ENCODE data around the gene RBBP5. TPM values are rescaled to one million over a fixed set of nuclear protein-coding genes. Genes with fewer than 3 reads are reported as not detected.

The RBBP5 gene
- total and polyA plus RNA-seq, 7 donors, result 6.8 to 28.9 (median 12.3) TPM

GRCh38 chr1:205082431-205082830, 39.3 kb downstream of the RBBP5 start:
- Histone ChIP-seq H3K9me3 (no peaks in the 10 kb centered on the region), H3K36me3 (ENCODE audit: insufficient read depth in 1 of 2, low read depth in 1 of 2) (peaks cover 5 to 46% of the 10 kb centered on the region in 2 donors), H3K27me3 (ENCODE audit: insufficient read depth in 3 of 3, low read length in 2 of 3) (no peaks in the 10 kb centered on the region), H3K4me3 (no peak overlapping the region), H3K27ac (no peak overlapping the region), H3K4me1 (peaks cover 5% of the 10 kb centered on the region)
- intact Hi-C loops (cut with DNase I), result no loop called here
- ATAC-seq (no peak), DNase-seq (no peak)
- TF ChIP-seq, protein P1, sequence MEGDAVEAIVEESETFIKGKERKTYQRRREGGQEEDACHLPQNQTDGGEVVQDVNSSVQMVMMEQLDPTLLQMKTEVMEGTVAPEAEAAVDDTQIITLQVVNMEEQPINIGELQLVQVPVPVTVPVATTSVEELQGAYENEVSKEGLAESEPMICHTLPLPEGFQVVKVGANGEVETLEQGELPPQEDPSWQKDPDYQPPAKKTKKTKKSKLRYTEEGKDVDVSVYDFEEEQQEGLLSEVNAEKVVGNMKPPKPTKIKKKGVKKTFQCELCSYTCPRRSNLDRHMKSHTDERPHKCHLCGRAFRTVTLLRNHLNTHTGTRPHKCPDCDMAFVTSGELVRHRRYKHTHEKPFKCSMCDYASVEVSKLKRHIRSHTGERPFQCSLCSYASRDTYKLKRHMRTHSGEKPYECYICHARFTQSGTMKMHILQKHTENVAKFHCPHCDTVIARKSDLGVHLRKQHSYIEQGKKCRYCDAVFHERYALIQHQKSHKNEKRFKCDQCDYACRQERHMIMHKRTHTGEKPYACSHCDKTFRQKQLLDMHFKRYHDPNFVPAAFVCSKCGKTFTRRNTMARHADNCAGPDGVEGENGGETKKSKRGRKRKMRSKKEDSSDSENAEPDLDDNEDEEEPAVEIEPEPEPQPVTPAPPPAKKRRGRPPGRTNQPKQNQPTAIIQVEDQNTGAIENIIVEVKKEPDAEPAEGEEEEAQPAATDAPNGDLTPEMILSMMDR (IDR thresholded peaks at IDR 0.05), result no peak
- WGBS, 3 donors, result 83 to 91% (median 84%) methylated on average over 4 of the region's 4 CpGs

DNA sequence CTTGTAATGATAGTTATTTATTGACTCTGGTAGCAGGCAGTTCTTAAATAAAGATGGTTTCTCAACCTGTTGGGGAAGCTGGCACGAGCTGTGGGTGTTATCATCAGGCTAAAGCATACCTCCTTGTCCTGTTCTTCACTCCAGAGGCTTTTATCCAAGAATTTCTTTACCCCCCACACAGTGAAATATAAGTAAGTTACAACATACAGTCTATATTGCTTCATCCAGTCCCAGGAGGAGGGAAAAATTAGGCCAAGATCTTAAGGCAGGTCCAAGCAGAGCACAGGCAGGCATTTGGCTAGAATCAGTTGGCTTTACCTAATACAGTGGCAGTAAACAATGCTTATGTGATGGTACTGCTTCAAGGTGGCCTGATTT, 43.9 kb downstream of the RBBP5 start:
- intact Hi-C loops (cut with DNase I), result loop anchor here in 1 of 2 donors (10.0 kb wide), 1 partner anchor 273 kb away; no protein-coding TSS in a partner anchor

GRCh38 chr1:205077158-205077933, 44.4 kb downstream of the RBBP5 start:
- Histone ChIP-seq H3K27me3 (ENCODE audit: insufficient read depth in 3 of 3, low read length in 2 of 3) (no peaks in the 10 kb centered on the region), H3K9me3 (no peaks in the 10 kb centered on the region), H3K4me1 (peaks cover 13% of the 10 kb centered on the region), H3K4me3 (no peak overlapping the region), H3K36me3 (ENCODE audit: insufficient read depth in 1 of 2, low read depth in 1 of 2) (no peaks in the 10 kb centered on the region), H3K27ac (no peak overlapping the region)
- ATAC-seq, result peak; percentile 44 to 51 (median 46)
- intact Hi-C loops (cut with DNase I), result loop anchor here in 1 of 2 donors (10.0 kb wide), 1 partner anchor 273 kb away; no protein-coding TSS in a partner anchor
- no peak for DNase-seq
- WGBS, 3 donors, result 76 to 84% (median 79%) methylated on average over 7 of the region's 7 CpGs
- TF ChIP-seq, protein P1 (IDR thresholded peaks at IDR 0.05), result no peak

More for the DNA sequence above, 43.9 kb downstream of the RBBP5 start:
- WGBS, 3 donors, result 92 to 96% (median 94%) methylated on average over 1 of the region's 1 CpG
- Histone ChIP-seq H3K27ac (no peak overlapping the region), H3K9me3 (no peaks in the 10 kb centered on the region), H3K4me1 (peaks cover 13% of the 10 kb centered on the region), H3K27me3 (ENCODE audit: insufficient read depth in 3 of 3, low read length in 2 of 3) (no peaks in the 10 kb centered on the region), H3K4me3 (no peak overlapping the region), H3K36me3 (ENCODE audit: insufficient read depth in 1 of 2, low read depth in 1 of 2) (peaks cover 0 to 5% of the 10 kb centered on the region in 2 donors)
- DNase-seq (no peak), ATAC-seq (peak; percentile 25 to 63 (median 56))
- TF ChIP-seq, protein P1 (IDR thresholded peaks at IDR 0.05), result no peak

- no peak for ATAC-seq
- no peaks in the 10 kb centered on the region for H3K27me3 ChIP-seq (ENCODE audit: insufficient read depth in 3 of 3, low read length in 2 of 3)
- H3K4me1 ChIP-seq, result peaks cover 13% of the 10 kb centered on the region
- TF ChIP-seq, protein P1 (IDR thresholded peaks at IDR 0.05), result no peak
- no peaks in the 10 kb centered on the region for H3K9me3 ChIP-seq
- WGBS, 3 donors, result 84 to 96% (median 88%) methylated on average over 4 of the region's 4 CpGs
- DNase-seq, result no peak
- intact Hi-C loops (cut with DNase I), result loop anchor here in 1 of 2 donors (10.0 kb wide), 1 partner anchor 272 kb away; no protein-coding TSS in a partner anchor
- H3K36me3 ChIP-seq (ENCODE audit: insufficient read depth in 1 of 2, low read depth in 1 of 2), result no peaks in the 10 kb centered on the region
- H3K4me3 ChIP-seq, result no peak overlapping the region
- no peak overlapping the region for H3K27ac ChIP-seq
Observed at GRCh38 chr1:205076245-205076761, 45.5 kb downstream of the RBBP5 start.

Measured in psoas muscle (tissue), 8 donors.